HepG2 (cell line): ENCODE results near the gene DPEP1. TPM values are rescaled to one million over a fixed set of nuclear protein-coding genes. Genes with fewer than 3 reads are reported as not detected.

Experiments
- AHDC1 ChIP-seq: sonication (generic); formaldehyde crosslinking; IDR thresholded peaks from 2 replicates; pipeline ENCODE4 v1.5.1; 2020; ENCODE audit warnings: mild to moderate bottlenecking, missing genetic modification reagents, borderline replicate concordance
- EEA1 ChIP-seq: sonication (generic); formaldehyde crosslinking; IDR thresholded peaks from 2 replicates; pipeline ENCODE4 v1.5.1; 2020; ENCODE audit warnings: mild to moderate bottlenecking, missing genetic modification reagents, borderline replicate concordance
- GPBP1L1 ChIP-seq: sonication (generic); formaldehyde crosslinking; IDR thresholded peaks from 2 replicates; pipeline ENCODE4 v1.5.0; 2020; ENCODE audit warnings: mild to moderate bottlenecking, missing genetic modification reagents
- HNF1A ChIP-seq, 2 experiments: sonication (generic) in 1 of 2; formaldehyde crosslinking in 1 of 2; IDR thresholded peaks; 2 replicates each; pipeline versions ENCODE4 v1.4.0 to v1.6.1; 2016 to 2020; ENCODE audit warnings: borderline replicate concordance in 1 of 2, low read depth in 1 of 2, mild to moderate bottlenecking in 1 of 2, missing genetic modification reagents in 1 of 2
- MYPOP ChIP-seq: sonication (generic); formaldehyde crosslinking; IDR thresholded peaks from 2 replicates; pipeline ENCODE4 v1.8.1; 2023; ENCODE audit warnings: mild to moderate bottlenecking, moderate library complexity, missing genetic modification reagents
- NFKB2 ChIP-seq: sonication (generic); formaldehyde crosslinking; IDR thresholded peaks from 2 replicates; pipeline ENCODE4 v1.4.0; 2020; ENCODE audit warnings: missing genetic modification reagents, borderline replicate concordance
- REXO4 ChIP-seq: sonication (generic); formaldehyde crosslinking; IDR thresholded peaks from 2 replicates; pipeline ENCODE4 v1.8.0; 2022; ENCODE audit warnings: missing genetic modification reagents, mild to moderate bottlenecking, borderline replicate concordance
- SIN3A ChIP-seq: IDR thresholded peaks from 2 replicates; pipeline ENCODE4 v1.6.1; 2011; ENCODE audit warnings: low read depth, mild to moderate bottlenecking, control low read depth, low read length, borderline replicate concordance
- TAF1 ChIP-seq: sonication (generic); formaldehyde crosslinking; IDR thresholded peaks from 2 replicates; pipeline ENCODE4 v1.4.0; 2020; ENCODE audit warnings: missing genetic modification reagents
- ZBTB39 ChIP-seq: sonication (generic); formaldehyde crosslinking; IDR thresholded peaks from 2 replicates; pipeline ENCODE4 v1.5.0; 2020; ENCODE audit warnings: missing genetic modification reagents
- ZSCAN29 ChIP-seq: sonication (generic); formaldehyde crosslinking; conservative IDR thresholded peaks from 2 replicates; pipeline ENCODE4 v1.4.0; 2020; ENCODE audit warnings: mild to moderate bottlenecking, missing genetic modification reagents
- polyA plus RNA-seq, 8 experiments: library from polyadenylated mRNA; depleted of rRNA in 3 of 8; stranded (reverse) in 7 of 8; unstranded in 1 of 8; fragments of >200 nt; fragmentation: Illumina TruSeq in 4 of 8; extraction: Trizol in 4 of 8; gene quantifications; 2 replicates each; pipeline versions ENCODE4 v1.2.1 to v1.2.3, GENCODE V29; 2011 to 2016; ENCODE audit warnings: low read depth in 4 of 8, missing spikeins in 1 of 8, mixed read lengths in 1 of 8; ENCODE audit not compliant: insufficient read depth in 1 of 8
- total RNA-seq, 5 experiments: library from RNA; depleted of rRNA; stranded (reverse); fragments of >200 nt; fragmentation: Illumina TruSeq; extraction: Trizol; gene quantifications; 2 replicates each; pipeline ENCODE4 v1.2.3, GENCODE V29; 2016; ENCODE audit warnings: low read depth in 1 of 5

The DPEP1 gene
- total and polyA plus RNA-seq, 2 of the 13 experiments (the other 11 are each of a cell fraction or from before 2014, with no cell fraction given), result 37.6 to 52.2 TPM

- no peak for TF ChIP-seq EEA1 (CRISPR knock-in tag)
- TF ChIP-seq AHDC1 (CRISPR knock-in tag), result no peak; the same call in 1 of the 2 replicates
- TF ChIP-seq GPBP1L1 (CRISPR knock-in tag), result no peak
- TF ChIP-seq NFKB2 (CRISPR knock-in tag), result no peak
- no peak for TF ChIP-seq ZBTB39 (CRISPR knock-in tag)
- TF ChIP-seq MYPOP (CRISPR knock-in tag), result no peak
- no peak; the same call in 1 of the 2 replicates for TF ChIP-seq TAF1 (CRISPR knock-in tag)
- no peak for TF ChIP-seq SIN3A
- no peak for TF ChIP-seq REXO4 (CRISPR knock-in tag)
- no peak for TF ChIP-seq ZSCAN29 (CRISPR knock-in tag)
- no peak for TF ChIP-seq HNF1A (IDR thresholded peaks at IDR 0.05; ENCODE audit: low read depth)
- no peak for TF ChIP-seq HNF1A (CRISPR knock-in tag; IDR thresholded peaks at IDR 0.05; ENCODE audit: borderline replicate concordance)
Measured at GRCh38 chr16:89624777-89625761, 11.6 kb downstream of the DPEP1 start (continued).
